H9 (cell line): Measurements from ENCODE around the gene OPN1SW. TPM values are rescaled to one million over a fixed set of nuclear protein-coding genes. Genes with fewer than 3 reads are reported as not detected.

Source experiments
- DNase-seq: peaks from one replicate; pipeline ENCODE4 v3.0.0-alpha.2; 2017
- H2AFZ ChIP-seq: one replicate; pipeline ENCODE4 v1.6.1; 2013; ENCODE audit warnings: mild to moderate bottlenecking, low read length, control low read depth, moderate library complexity
- H2AK5ac ChIP-seq: 2 replicates; pipeline ENCODE4 v1.6.1; 2013; ENCODE audit warnings: low read length, control low read depth, mixed read lengths; ENCODE audit not compliant: insufficient read length
- H2BK120ac ChIP-seq: one replicate; pipeline ENCODE4 v1.6.1; 2013; ENCODE audit warnings: low read depth, mild to moderate bottlenecking, low read length, control low read depth, inconsistent platforms; ENCODE audit not compliant: poor library complexity, severe bottlenecking
- H2BK12ac ChIP-seq: 2 replicates; pipeline ENCODE4 v1.6.1; 2013; ENCODE audit warnings: low read length, control low read depth, mixed read lengths, low read depth; ENCODE audit not compliant: insufficient read length
- H2BK15ac ChIP-seq: 2 replicates; pipeline ENCODE4 v1.6.1; 2013; ENCODE audit warnings: low read depth, low read length, control low read depth
- H2BK20ac ChIP-seq: one replicate; pipeline ENCODE4 v1.6.1; 2013; ENCODE audit warnings: low read depth, mild to moderate bottlenecking, low read length, control low read depth, inconsistent platforms; ENCODE audit not compliant: poor library complexity, severe bottlenecking
- H2BK5ac ChIP-seq: 2 replicates; pipeline ENCODE4 v1.6.1; 2013; ENCODE audit warnings: low read length, control low read depth, mixed read lengths; ENCODE audit not compliant: insufficient read length
- H3K14ac ChIP-seq: 2 replicates; pipeline ENCODE4 v1.6.1; 2013; ENCODE audit warnings: low read length, control low read depth; ENCODE audit not compliant: insufficient read depth
- H3K18ac ChIP-seq: 2 replicates; pipeline ENCODE4 v1.6.1; 2013; ENCODE audit warnings: low read depth, mild to moderate bottlenecking, mixed read lengths, low read length, control low read depth; ENCODE audit not compliant: insufficient read length
- H3K23ac ChIP-seq: 2 replicates; pipeline ENCODE4 v1.6.1; 2013; ENCODE audit warnings: low read length, control low read depth, mixed read lengths, low read depth; ENCODE audit not compliant: insufficient read length
- H3K23me2 ChIP-seq: 2 replicates; pipeline ENCODE4 v1.6.1; 2013; ENCODE audit warnings: low read depth, mild to moderate bottlenecking, mixed read lengths, low read length, control low read depth; ENCODE audit not compliant: insufficient read length, poor library complexity, severe bottlenecking
- H3K27ac ChIP-seq: 2 replicates; pipeline ENCODE4 v1.5.1; 2013; ENCODE audit warnings: low read length, control low read depth, mixed read lengths, low read depth; ENCODE audit not compliant: insufficient read length
- H3K27me3 ChIP-seq: 2 replicates; pipeline ENCODE4 v1.6.1; 2013; ENCODE audit warnings: low read length, control low read depth, inconsistent platforms; ENCODE audit not compliant: insufficient read depth
- H3K4ac ChIP-seq: 2 replicates; pipeline ENCODE4 v1.6.1; 2013; ENCODE audit warnings: low read depth, mild to moderate bottlenecking, control low read depth, inconsistent platforms, low read length, moderate library complexity
- H3K4me1 ChIP-seq: 2 replicates; pipeline ENCODE4 v1.6.1; 2013; ENCODE audit warnings: low read length, control low read depth, inconsistent platforms; ENCODE audit not compliant: insufficient read depth
- H3K4me2 ChIP-seq: 2 replicates; pipeline ENCODE4 v1.6.1; 2013; ENCODE audit warnings: low read length, control low read depth, mixed read lengths; ENCODE audit not compliant: insufficient read length, insufficient read depth
- H3K56ac ChIP-seq: 2 replicates; pipeline ENCODE4 v1.6.1; 2013; ENCODE audit warnings: low read depth, mild to moderate bottlenecking, mixed read lengths, low read length, control low read depth; ENCODE audit not compliant: insufficient read length
- H3K79me1 ChIP-seq: 2 replicates; pipeline ENCODE4 v1.6.1; 2013; ENCODE audit warnings: low read depth, mild to moderate bottlenecking, moderate library complexity, low read length, control low read depth, inconsistent platforms; ENCODE audit not compliant: insufficient read depth, poor library complexity, severe bottlenecking
- H3K79me2 ChIP-seq: 2 replicates; pipeline ENCODE4 v1.6.1; 2013; ENCODE audit warnings: low read length, control low read depth, inconsistent platforms; ENCODE audit not compliant: insufficient read depth
- H3K9ac ChIP-seq: 2 replicates; pipeline ENCODE4 v1.6.1; 2013; ENCODE audit warnings: low read length, control low read depth, mixed read lengths; ENCODE audit not compliant: insufficient read length; ENCODE audit errors: extremely low read depth
- H3K9me3 ChIP-seq: one replicate; pipeline ENCODE4 v1.6.1; 2013; ENCODE audit warnings: low read depth, low read length, inconsistent platforms; ENCODE audit not compliant: control insufficient read depth
- H3T11ph ChIP-seq: one replicate; pipeline ENCODE4 v1.6.1; 2013; ENCODE audit warnings: mild to moderate bottlenecking, low read length, control low read depth, inconsistent platforms
- H4K20me1 ChIP-seq: one replicate; pipeline ENCODE4 v1.6.1; 2013; ENCODE audit not compliant: control insufficient read depth, insufficient read length, insufficient read depth
- H4K5ac ChIP-seq: 2 replicates; pipeline ENCODE4 v1.6.1; 2013; ENCODE audit warnings: low read depth, mild to moderate bottlenecking, mixed read lengths, low read length, control low read depth; ENCODE audit not compliant: insufficient read length
- H4K8ac ChIP-seq: replicated peaks from 2 replicates; pipeline ENCODE4 v1.6.1; 2013; ENCODE audit warnings: low read length, control low read depth, mixed read lengths, low read depth; ENCODE audit not compliant: insufficient read length
- H4K91ac ChIP-seq: 2 replicates; pipeline ENCODE4 v1.6.1; 2013; ENCODE audit warnings: low read depth, mild to moderate bottlenecking, moderate library complexity, mixed read lengths, low read length, control low read depth; ENCODE audit not compliant: insufficient read length
- H3K27ac Mint-ChIP-seq, 3 experiments: 2 replicates in 2 of 3; 3 replicates in 1 of 3; pipeline ENCODE4 v1.8.0; 2020 to 2021; ENCODE audit warnings: mixed read lengths in 3 of 3, mild to moderate bottlenecking in 1 of 3, moderate library complexity in 1 of 3
- H3K27me3 Mint-ChIP-seq: 2 replicates; pipeline ENCODE4 v1.8.0; 2021; ENCODE audit warnings: low read depth, mild to moderate bottlenecking, moderate library complexity, mixed read lengths
- H3K36me3 Mint-ChIP-seq, 3 experiments: 2 replicates in 2 of 3; 3 replicates in 1 of 3; pipeline ENCODE4 v1.8.0; 2020 to 2021; ENCODE audit warnings: low read depth in 3 of 3, mixed read lengths in 3 of 3; ENCODE audit not compliant: insufficient read depth in 1 of 3
- H3K4me1 Mint-ChIP-seq, 2 experiments: 2 replicates each; pipeline ENCODE4 v1.8.0; 2020; ENCODE audit warnings: mixed read lengths in 2 of 2
- H3K4me3 Mint-ChIP-seq, 2 experiments: 2 replicates in 1 of 2; 3 replicates in 1 of 2; pipeline ENCODE4 v1.8.0; 2020 to 2021; ENCODE audit warnings: mild to moderate bottlenecking in 2 of 2, mixed read lengths in 2 of 2, moderate library complexity in 1 of 2
- H3K9me3 Mint-ChIP-seq, 2 experiments: 2 replicates in 1 of 2; 3 replicates in 1 of 2; pipeline ENCODE4 v1.8.0; 2020; ENCODE audit warnings: mild to moderate bottlenecking in 2 of 2, mixed read lengths in 2 of 2, moderate library complexity in 1 of 2
- WGBS: extraction: QIAGEN DNeasy Blood & Tissue Kit; methylation state at CpG from one replicate; pipeline ENCODE4 v1.1.7; 2013; ENCODE audit warnings: missing lambda C conversion rate, low lambda C conversion rate, mixed read lengths; ENCODE audit not compliant: insufficient read length; ENCODE audit errors: extremely low coverage; 5-methylcytosine and 5-hydroxymethylcytosine counted together
- total RNA-seq: library from RNA; stranded (reverse); gene quantifications from 2 replicates; pipeline ENCODE4 v1.2.1, GENCODE V29; 2021
- TF ChIP-seq, protein P1 (sequence below): fragments of 200-600 bp; sonication (generic); conservative IDR thresholded peaks from 3 replicates; pipeline ENCODE4 v1.8.0; 2021; ENCODE audit warnings: antibody characterized with exemption, mild to moderate bottlenecking

Gene OPN1SW
- total RNA-seq, 1 experiment from 2014 or later = not detected

- peak overlapping the region; percentile 50 for H3K4me2 ChIP-seq
- peaks cover 7% of the 10 kb centered on the region for H3K27me3 Mint-ChIP-seq
- no peak overlapping the region for H2AFZ ChIP-seq
- WGBS = no CpG with 5 or more reads among the region's 13 CpGs
- peak overlapping the region; percentile 93 to 97 for H3K4me3 Mint-ChIP-seq
- H3K36me3 Mint-ChIP-seq = no peaks in the 10 kb centered on the region; a peak in 3 of 7 replicates
- peaks cover 25 to 32% of the 10 kb centered on the region in 2 experiments for H3K4me1 Mint-ChIP-seq
- peaks cover 8% of the 10 kb centered on the region for H3K23me2 ChIP-seq
- H2BK5ac ChIP-seq = no peak overlapping the region
- no peak overlapping the region for H3K14ac ChIP-seq
- no peak overlapping the region for H4K8ac ChIP-seq
- no peak overlapping the region for H2BK15ac ChIP-seq
- peaks cover 3% of the 10 kb centered on the region for H3K79me1 ChIP-seq
- H4K20me1 ChIP-seq = no peaks in the 10 kb centered on the region
- H3K9me3 ChIP-seq = no peaks in the 10 kb centered on the region
- DNase-seq = no peak
- no peak overlapping the region for H2BK12ac ChIP-seq
- H2BK120ac ChIP-seq = no peak overlapping the region
- no peaks in the 10 kb centered on the region for H3K27me3 ChIP-seq
- no peaks in the 10 kb centered on the region; the same call in 1 of the 2 replicates for H3K4me1 ChIP-seq
- H3K56ac ChIP-seq = no peak overlapping the region
- H3K4ac ChIP-seq = no peak overlapping the region
- no peaks in the 10 kb centered on the region for H3K9me3 Mint-ChIP-seq
- no peak overlapping the region for H4K5ac ChIP-seq
- H2BK20ac ChIP-seq = no peak overlapping the region
- no peak overlapping the region for H4K91ac ChIP-seq
- H3T11ph ChIP-seq = no peak overlapping the region
- no peak overlapping the region for H3K27ac ChIP-seq
- H2AK5ac ChIP-seq = no peak overlapping the region
- H3K27ac Mint-ChIP-seq = peak overlapping the region; percentile 92 to 97 (median 94)
- peaks cover 44% of the 10 kb centered on the region for H3K79me2 ChIP-seq
- peak overlapping the region; percentile 74 for H3K9ac ChIP-seq
- TF ChIP-seq, protein P1, sequence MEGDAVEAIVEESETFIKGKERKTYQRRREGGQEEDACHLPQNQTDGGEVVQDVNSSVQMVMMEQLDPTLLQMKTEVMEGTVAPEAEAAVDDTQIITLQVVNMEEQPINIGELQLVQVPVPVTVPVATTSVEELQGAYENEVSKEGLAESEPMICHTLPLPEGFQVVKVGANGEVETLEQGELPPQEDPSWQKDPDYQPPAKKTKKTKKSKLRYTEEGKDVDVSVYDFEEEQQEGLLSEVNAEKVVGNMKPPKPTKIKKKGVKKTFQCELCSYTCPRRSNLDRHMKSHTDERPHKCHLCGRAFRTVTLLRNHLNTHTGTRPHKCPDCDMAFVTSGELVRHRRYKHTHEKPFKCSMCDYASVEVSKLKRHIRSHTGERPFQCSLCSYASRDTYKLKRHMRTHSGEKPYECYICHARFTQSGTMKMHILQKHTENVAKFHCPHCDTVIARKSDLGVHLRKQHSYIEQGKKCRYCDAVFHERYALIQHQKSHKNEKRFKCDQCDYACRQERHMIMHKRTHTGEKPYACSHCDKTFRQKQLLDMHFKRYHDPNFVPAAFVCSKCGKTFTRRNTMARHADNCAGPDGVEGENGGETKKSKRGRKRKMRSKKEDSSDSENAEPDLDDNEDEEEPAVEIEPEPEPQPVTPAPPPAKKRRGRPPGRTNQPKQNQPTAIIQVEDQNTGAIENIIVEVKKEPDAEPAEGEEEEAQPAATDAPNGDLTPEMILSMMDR = no peak
- H3K18ac ChIP-seq = no peak overlapping the region
- H3K23ac ChIP-seq = no peak overlapping the region
These were observed 35.5 kb downstream of the OPN1SW start for GRCh38 chr7:128739990-128740682.
